IgD-negative memory B cell (primary cell): Measurements from ENCODE around the gene PPM1L. TPM values are rescaled to one million over a fixed set of nuclear protein-coding genes. Genes with fewer than 3 reads are reported as not detected.
"Not testable (repeated sequence)": the region's sequence is repeated elsewhere in the genome, so short reads cannot be mapped to it uniquely, and the experiment has no call there.

ENCODE experiments used
- H3K27ac Mint-ChIP-seq, 3 donors: one replicate each; pipeline ENCODE4 v1.8.0; 2020 to 2022; ENCODE audit warnings: mild to moderate bottlenecking in 3 of 3, mixed read lengths in 3 of 3, moderate library complexity in 1 of 3
- H3K27me3 Mint-ChIP-seq: one replicate; pipeline ENCODE4 v1.8.0; 2021; ENCODE audit warnings: mixed read lengths
- H3K36me3 Mint-ChIP-seq: one replicate; pipeline ENCODE4 v1.8.0; 2020; ENCODE audit warnings: mild to moderate bottlenecking, mixed read lengths
- H3K4me1 Mint-ChIP-seq, 3 donors: one replicate each; pipeline ENCODE4 v1.8.0; 2020 to 2022; ENCODE audit warnings: mixed read lengths in 3 of 3, mild to moderate bottlenecking in 1 of 3
- H3K4me3 Mint-ChIP-seq, 4 donors: one replicate each; pipeline ENCODE4 v1.8.0; 2020 to 2022; ENCODE audit warnings: mild to moderate bottlenecking in 4 of 4, mixed read lengths in 4 of 4, moderate library complexity in 3 of 4
- H3K9me3 Mint-ChIP-seq, 3 donors: one replicate each; pipeline ENCODE4 v1.8.0; 2020 to 2021; ENCODE audit warnings: mixed read lengths in 3 of 3, mild to moderate bottlenecking in 1 of 3
- polyA plus RNA-seq: library from polyadenylated mRNA; unstranded; fragments of 300-500 nt; fragmentation: Illumina TruSeq; gene quantifications from one replicate; pipeline ENCODE4 v1.2.3, GENCODE V29; 2021

PPM1L gene
- polyA plus RNA-seq, 1 donor from 2014 or later: 3.0 TPM

- peaks cover 0 to 3% (median 1%) of the 10 kb centered on the region in 3 donors for H3K9me3 Mint-ChIP-seq
- no peaks in the 10 kb centered on the region for H3K27me3 Mint-ChIP-seq
- peaks cover 3% of the 10 kb centered on the region for H3K36me3 Mint-ChIP-seq
- H3K4me1 Mint-ChIP-seq: peaks cover 5 to 12% (median 6%) of the 10 kb centered on the region in 3 donors
- H3K27ac Mint-ChIP-seq: no peak overlapping the region
- H3K4me3 Mint-ChIP-seq: no peak overlapping the region
Measured at GRCh38 chr3:160968761-160969160, 212.7 kb downstream of the PPM1L start.

- Mint-ChIP-seq H3K4me3 (peak overlapping the region in 1 of 4 donors; percentile 21), H3K27me3 (peaks cover 2% of the 10 kb centered on the region), H3K4me1 (peaks cover 5 to 12% (median 6%) of the 10 kb centered on the region in 3 donors), H3K9me3 (peaks cover 0 to 1% (median 0%) of the 10 kb centered on the region in 3 donors), H3K27ac (peak overlapping the region in 1 of 3 donors; percentile 73), H3K36me3 (no peaks in the 10 kb centered on the region)
Measured at GRCh38 chr3:160973067-160973809, 217.2 kb downstream of the PPM1L start.

GRCh38 chr3:160977773-160978172, 221.7 kb downstream of the PPM1L start:
- peaks cover 14 to 25% (median 23%) of the 10 kb centered on the region in 3 donors for H3K4me1 Mint-ChIP-seq
- peaks cover 2% of the 10 kb centered on the region for H3K36me3 Mint-ChIP-seq
- peaks cover 2% of the 10 kb centered on the region for H3K27me3 Mint-ChIP-seq
- H3K4me3 Mint-ChIP-seq: no peak overlapping the region
- H3K27ac Mint-ChIP-seq: no peak overlapping the region
- H3K9me3 Mint-ChIP-seq: no peaks in the 10 kb centered on the region

- Mint-ChIP-seq H3K9me3 (peaks cover 0 to 5% (median 0%) of the 10 kb centered on the region in 3 donors), H3K27me3 (peaks cover 2% of the 10 kb centered on the region), H3K36me3 (peaks cover 4% of the 10 kb centered on the region), H3K27ac (no peak overlapping the region), H3K4me1 (peaks cover 12 to 21% (median 16%) of the 10 kb centered on the region in 3 donors), H3K4me3 (no peak overlapping the region)
Measured at GRCh38 chr3:160980740-160981139, 224.7 kb downstream of the PPM1L start.

GRCh38 chr3:160981217-160981938, 225.3 kb downstream of the PPM1L start:
- H3K36me3 Mint-ChIP-seq: peaks cover 4% of the 10 kb centered on the region
- peaks cover 0 to 5% (median 0%) of the 10 kb centered on the region in 3 donors for H3K9me3 Mint-ChIP-seq
- peaks cover 2% of the 10 kb centered on the region for H3K27me3 Mint-ChIP-seq
- no peak overlapping the region for H3K27ac Mint-ChIP-seq
- peaks cover 12 to 21% (median 16%) of the 10 kb centered on the region in 3 donors for H3K4me1 Mint-ChIP-seq
- H3K4me3 Mint-ChIP-seq: no peak overlapping the region

- peak overlapping the region in 1 of 3 donors; percentile 71 for H3K27ac Mint-ChIP-seq
- H3K4me1 Mint-ChIP-seq: peaks cover 12 to 21% (median 16%) of the 10 kb centered on the region in 3 donors
- H3K4me3 Mint-ChIP-seq: peak overlapping the region in 1 of 4 donors; percentile 43
- H3K36me3 Mint-ChIP-seq: peaks cover 4% of the 10 kb centered on the region
- peaks cover 2% of the 10 kb centered on the region for H3K27me3 Mint-ChIP-seq
- peaks cover 0 to 5% (median 0%) of the 10 kb centered on the region in 3 donors for H3K9me3 Mint-ChIP-seq
Measured at GRCh38 chr3:160982491-160982890, 226.5 kb downstream of the PPM1L start.

GRCh38 chr3:160983900-160984299, 227.9 kb downstream of the PPM1L start:
- Mint-ChIP-seq H3K4me3 (peak overlapping the region in 1 of 4 donors; percentile 9), H3K4me1 (peaks cover 12 to 21% (median 16%) of the 10 kb centered on the region in 3 donors)
- not testable (repeated sequence) for H3K27ac Mint-ChIP-seq, H3K27me3 Mint-ChIP-seq, H3K9me3 Mint-ChIP-seq, H3K36me3 Mint-ChIP-seq

- Mint-ChIP-seq H3K4me1 (peaks cover 11 to 14% (median 12%) of the 10 kb centered on the region in 3 donors), H3K9me3 (peaks cover 0 to 5% (median 3%) of the 10 kb centered on the region in 3 donors), H3K27me3 (no peaks in the 10 kb centered on the region), H3K27ac (no peak overlapping the region), H3K4me3 (no peak overlapping the region), H3K36me3 (peaks cover 4% of the 10 kb centered on the region)
Measured at GRCh38 chr3:160986069-160986468, 230.0 kb downstream of the PPM1L start.

GRCh38 chr3:160987982-160988964, 232.2 kb downstream of the PPM1L start:
- H3K9me3 Mint-ChIP-seq: peaks cover 0 to 5% (median 5%) of the 10 kb centered on the region in 3 donors
- H3K36me3 Mint-ChIP-seq: peaks cover 4% of the 10 kb centered on the region
- H3K27me3 Mint-ChIP-seq: no peaks in the 10 kb centered on the region
- no peak overlapping the region for H3K4me3 Mint-ChIP-seq
- H3K4me1 Mint-ChIP-seq: peaks cover 0 to 1% (median 0%) of the 10 kb centered on the region in 3 donors
- peak overlapping the region in 1 of 3 donors; percentile 41 for H3K27ac Mint-ChIP-seq

- no peaks in the 10 kb centered on the region for H3K27me3 Mint-ChIP-seq
- H3K27ac Mint-ChIP-seq: no peak overlapping the region
- no peak overlapping the region for H3K4me3 Mint-ChIP-seq
- H3K4me1 Mint-ChIP-seq: peaks cover 0 to 1% (median 0%) of the 10 kb centered on the region in 3 donors
- peaks cover 2% of the 10 kb centered on the region for H3K36me3 Mint-ChIP-seq
- H3K9me3 Mint-ChIP-seq: peaks cover 0 to 5% (median 0%) of the 10 kb centered on the region in 3 donors
Measured at GRCh38 chr3:160990446-160990845, 234.4 kb downstream of the PPM1L start.

- H3K4me1 Mint-ChIP-seq: peaks cover 0 to 1% (median 0%) of the 10 kb centered on the region in 3 donors
- peak overlapping the region in 1 of 3 donors; percentile 70 for H3K27ac Mint-ChIP-seq
- no peaks in the 10 kb centered on the region for H3K27me3 Mint-ChIP-seq
- H3K9me3 Mint-ChIP-seq: peaks cover 0 to 5% (median 0%) of the 10 kb centered on the region in 3 donors
- H3K36me3 Mint-ChIP-seq: peaks cover 5% of the 10 kb centered on the region
- H3K4me3 Mint-ChIP-seq: no peak overlapping the region
Measured at GRCh38 chr3:160992712-160993111, 236.7 kb downstream of the PPM1L start.

GRCh38 chr3:160996811-160997210, 240.8 kb downstream of the PPM1L start:
- Mint-ChIP-seq H3K27me3 (no peaks in the 10 kb centered on the region), H3K36me3 (peaks cover 5% of the 10 kb centered on the region), H3K27ac (peak overlapping the region in 1 of 3 donors; percentile 3), H3K4me3 (no peak overlapping the region), H3K9me3 (peaks cover 0 to 4% (median 2%) of the 10 kb centered on the region in 3 donors), H3K4me1 (peaks cover 0 to 1% (median 0%) of the 10 kb centered on the region in 3 donors)

- H3K27me3 Mint-ChIP-seq: no peaks in the 10 kb centered on the region
- H3K36me3 Mint-ChIP-seq: peaks cover 3% of the 10 kb centered on the region
- H3K27ac Mint-ChIP-seq: no peak overlapping the region
- peaks cover 0 to 4% (median 1%) of the 10 kb centered on the region in 3 donors for H3K9me3 Mint-ChIP-seq
- no peaks in the 10 kb centered on the region for H3K4me1 Mint-ChIP-seq
- H3K4me3 Mint-ChIP-seq: no peak overlapping the region
Measured at GRCh38 chr3:160998581-160998980, 242.6 kb downstream of the PPM1L start.

GRCh38 chr3:160999274-160999673, 243.2 kb downstream of the PPM1L start:
- peaks cover 3% of the 10 kb centered on the region for H3K36me3 Mint-ChIP-seq
- H3K9me3 Mint-ChIP-seq: peaks cover 0 to 4% (median 1%) of the 10 kb centered on the region in 3 donors
- H3K27ac Mint-ChIP-seq: no peak overlapping the region
- no peaks in the 10 kb centered on the region for H3K4me1 Mint-ChIP-seq
- H3K4me3 Mint-ChIP-seq: no peak overlapping the region
- no peaks in the 10 kb centered on the region for H3K27me3 Mint-ChIP-seq
